SK-N-SH treated with all-trans-retinoic acid at 6 μM for 48 hours (cell line): ENCODE results near the gene CHRNB2.

Experiments
- ATAC-seq: fragments of 200-7000 bp; cut with Tn5 transposase; 3 replicates; pipeline ENCODE4 v1.9.1; 2020; ENCODE audit warnings: mild to moderate bottlenecking, moderate library complexity
- CREB5 ChIP-seq: fragments of 250-450 bp; sonication (Bioruptor Pico); IDR thresholded peaks from 2 replicates; pipeline ENCODE4 v1.5.1; 2020; ENCODE audit warnings: low read depth, mild to moderate bottlenecking, moderate library complexity
- GLIS3 ChIP-seq: fragments of 250-450 bp; sonication (Bioruptor Pico); IDR thresholded peaks from 2 replicates; pipeline ENCODE4 v1.5.0; 2020; ENCODE audit warnings: mild to moderate bottlenecking, moderate library complexity
- ISL1 ChIP-seq: fragments of 250-450 bp; sonication (Bioruptor Pico); IDR thresholded peaks from 2 replicates; pipeline ENCODE4 v2.1.2; 2022; ENCODE audit warnings: mild to moderate bottlenecking, moderate library complexity
- OSR1 ChIP-seq: fragments of 250-450 bp; sonication (Bioruptor Pico); IDR thresholded peaks from 2 replicates; pipeline ENCODE4 v1.8.0; 2022; ENCODE audit warnings: moderate library complexity, mild to moderate bottlenecking, inconsistent platforms
- RARB ChIP-seq: fragments of 250-450 bp; sonication (Bioruptor Pico); IDR thresholded peaks from 2 replicates; pipeline ENCODE4 v1.8.0; 2021; ENCODE audit warnings: mild to moderate bottlenecking, moderate library complexity
- SNAI2 ChIP-seq: fragments of 250-450 bp; sonication (Bioruptor Pico); IDR thresholded peaks from 2 replicates; pipeline ENCODE4 v1.5.0; 2020; ENCODE audit warnings: mild to moderate bottlenecking, moderate library complexity
- TOX ChIP-seq: fragments of 250-450 bp; sonication (Bioruptor Pico); IDR thresholded peaks from 2 replicates; pipeline ENCODE4 v1.8.0; 2021; ENCODE audit warnings: mild to moderate bottlenecking, moderate library complexity, borderline replicate concordance
- TSHZ2 ChIP-seq: fragments of 250-450 bp; sonication (Bioruptor Pico); IDR thresholded peaks from 2 replicates; pipeline ENCODE4 v1.5.0; 2020; ENCODE audit warnings: mild to moderate bottlenecking, moderate library complexity
- ZFP30 ChIP-seq: fragments of 450-650 bp; formaldehyde crosslinking; IDR thresholded peaks from 2 replicates; pipeline ENCODE4 v1.5.0; 2022; ENCODE audit warnings: mild to moderate bottlenecking, moderate library complexity
- ZNF70 ChIP-seq: fragments of 450-650 bp; formaldehyde crosslinking; IDR thresholded peaks from 2 replicates; pipeline ENCODE4 v1.5.0; 2020; ENCODE audit warnings: mild to moderate bottlenecking, moderate library complexity
- ZNF8 ChIP-seq: fragments of 450-650 bp; formaldehyde crosslinking; IDR thresholded peaks from 2 replicates; pipeline ENCODE4 v1.5.0; 2020; ENCODE audit warnings: mild to moderate bottlenecking, moderate library complexity
- TF ChIP-seq, protein P1 (sequence below): fragments of 250-450 bp; sonication (Bioruptor Pico); IDR thresholded peaks from 2 replicates; pipeline ENCODE4 v1.8.0; 2021; ENCODE audit warnings: low read depth, mild to moderate bottlenecking, moderate library complexity, borderline replicate concordance

CHRNB2 gene

DNA sequence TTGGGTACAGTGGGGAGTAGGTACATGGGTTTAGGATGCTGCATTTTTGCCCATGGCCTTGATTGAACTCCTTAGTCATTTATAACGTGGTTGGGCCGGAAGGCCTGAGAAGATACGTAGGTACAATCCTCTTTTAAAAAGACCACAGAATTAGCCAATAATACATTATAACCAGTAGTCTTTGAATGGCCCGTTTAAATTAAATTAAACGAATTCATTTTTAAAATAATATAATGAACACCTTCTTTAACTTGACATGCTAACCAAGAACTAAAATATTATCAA is 60.5 kb downstream of the CHRNB2 start:
- ATAC-seq = peak; percentile 9
- TF ChIP-seq CREB5 (CRISPR knock-in tag) (no peak), ZFP30 (no peak)
- TF ChIP-seq, protein P1, sequence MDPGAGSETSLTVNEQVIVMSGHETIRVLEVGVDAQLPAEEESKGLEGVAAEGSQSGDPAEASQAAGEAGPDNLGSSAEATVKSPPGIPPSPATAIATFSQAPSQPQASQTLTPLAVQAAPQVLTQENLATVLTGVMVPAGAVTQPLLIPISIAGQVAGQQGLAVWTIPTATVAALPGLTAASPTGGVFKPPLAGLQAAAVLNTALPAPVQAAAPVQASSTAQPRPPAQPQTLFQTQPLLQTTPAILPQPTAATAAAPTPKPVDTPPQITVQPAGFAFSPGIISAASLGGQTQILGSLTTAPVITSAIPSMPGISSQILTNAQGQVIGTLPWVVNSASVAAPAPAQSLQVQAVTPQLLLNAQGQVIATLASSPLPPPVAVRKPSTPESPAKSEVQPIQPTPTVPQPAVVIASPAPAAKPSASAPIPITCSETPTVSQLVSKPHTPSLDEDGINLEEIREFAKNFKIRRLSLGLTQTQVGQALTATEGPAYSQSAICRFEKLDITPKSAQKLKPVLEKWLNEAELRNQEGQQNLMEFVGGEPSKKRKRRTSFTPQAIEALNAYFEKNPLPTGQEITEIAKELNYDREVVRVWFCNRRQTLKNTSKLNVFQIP (CRISPR knock-in tag) = 0 out of 2 replicates have a peak, but pooled peaks have one; percentile 62

DNA sequence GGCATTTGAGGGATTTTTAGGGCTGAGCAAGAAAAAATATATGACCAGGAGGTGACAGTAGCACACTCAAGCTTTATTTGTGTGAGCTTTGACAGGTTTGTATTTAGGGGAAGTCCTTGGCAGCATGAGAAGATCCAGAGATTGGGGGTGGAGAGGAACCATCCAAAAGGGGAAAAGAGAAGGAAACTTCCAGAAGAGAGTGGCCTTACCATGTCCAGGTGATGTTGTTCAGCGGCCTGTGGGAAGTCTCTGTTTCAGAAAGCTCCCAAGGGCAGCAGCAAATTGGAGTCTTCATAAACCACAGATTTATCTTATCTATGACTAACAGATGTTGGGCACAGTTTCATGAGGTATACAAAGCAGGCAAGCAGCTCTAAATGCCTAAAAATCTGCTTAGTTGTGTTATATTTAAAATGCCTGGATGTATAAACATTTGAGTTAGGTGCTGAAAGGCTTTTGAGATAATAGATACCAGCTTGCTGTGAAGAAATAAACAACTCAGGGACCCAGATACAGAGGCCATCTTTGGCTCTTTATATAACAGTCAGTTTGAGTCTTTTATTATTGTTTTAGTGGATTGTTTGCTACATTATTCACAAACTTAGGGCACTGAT is 61.6 kb downstream of the CHRNB2 start:
- no peak for TF ChIP-seq TSHZ2
- no peak for TF ChIP-seq GLIS3 (CRISPR knock-in tag)
- TF ChIP-seq CREB5 (CRISPR knock-in tag) = no peak
- TF ChIP-seq SNAI2 (CRISPR knock-in tag) = no peak
- TF ChIP-seq ISL1 (CRISPR knock-in tag) = no peak
- TF ChIP-seq RARB = no peak
- no peak for TF ChIP-seq OSR1 (CRISPR knock-in tag)
- TF ChIP-seq ZNF8 (CRISPR knock-in tag) = no peak
- TF ChIP-seq ZFP30 = no peak
- no peak for TF ChIP-seq TOX (CRISPR knock-in tag)
- TF ChIP-seq ZNF70 (CRISPR knock-in tag) = no peak
- ATAC-seq = no peak
